Fibroblast of lung (primary cell): ENCODE data around the gene TMEM132D. TPM values are rescaled to one million over a fixed set of nuclear protein-coding genes. Genes with fewer than 3 reads are reported as not detected.

Experiments used
- DNase-seq, 2 donors: peaks; one replicate each; pipeline versions ENCODE4 v3.0.0 to v3.0.0-alpha.2; 2010; ENCODE audit warnings: low read depth in 2 of 2
- H2AFZ ChIP-seq: 2 replicates; pipeline ENCODE4 v1.5.1; 2012; ENCODE audit warnings: low read length, control low read depth, inconsistent platforms
- H3K27ac ChIP-seq: 2 replicates; pipeline ENCODE4 v1.5.1; 2011; ENCODE audit warnings: low read length, control low read depth; ENCODE audit not compliant: insufficient read depth
- H3K27me3 ChIP-seq: 2 replicates; pipeline ENCODE4 v1.5.1; 2011; ENCODE audit warnings: mild to moderate bottlenecking, low read length; ENCODE audit not compliant: control insufficient read depth, insufficient read depth
- H3K36me3 ChIP-seq: 2 replicates; pipeline ENCODE4 v1.5.1; 2011; ENCODE audit warnings: low read length; ENCODE audit not compliant: control insufficient read depth, insufficient read depth
- H3K4me1 ChIP-seq: 2 replicates; pipeline ENCODE4 v1.5.1; 2011; ENCODE audit warnings: low read length; ENCODE audit not compliant: control insufficient read depth, insufficient read depth; ENCODE audit errors: extremely low read depth
- H3K4me2 ChIP-seq: 2 replicates; pipeline ENCODE4 v1.5.1; 2011; ENCODE audit warnings: low read length, control low read depth; ENCODE audit not compliant: insufficient read depth; ENCODE audit errors: extremely low read depth
- H3K4me3 ChIP-seq, 4 experiments: fragments of 200-600 bp in 1 of 4; sonication (generic) in 1 of 4; replicated peaks in 1 of 4; 2 replicates each; pipeline ENCODE4 v1.5.1; 2011 to 2016; ENCODE audit warnings: low read length in 4 of 4, low read depth in 3 of 4, mild to moderate bottlenecking in 3 of 4, control low read depth in 2 of 4, inconsistent platforms in 1 of 4, mixed read lengths in 1 of 4; ENCODE audit not compliant: insufficient read depth in 1 of 4; ENCODE audit errors: control extremely low read depth in 1 of 4
- H3K79me2 ChIP-seq: 2 replicates; pipeline ENCODE4 v1.5.1; 2012; ENCODE audit warnings: mild to moderate bottlenecking, low read length, inconsistent platforms; ENCODE audit not compliant: control insufficient read depth, insufficient read depth
- H3K9ac ChIP-seq: 2 replicates; pipeline ENCODE4 v1.5.1; 2011; ENCODE audit warnings: mild to moderate bottlenecking, low read length, control low read depth; ENCODE audit not compliant: insufficient read depth
- H3K9me3 ChIP-seq: 2 replicates; pipeline ENCODE4 v1.5.1; 2012; ENCODE audit warnings: low read depth, low read length; ENCODE audit not compliant: control insufficient read depth, insufficient read depth
- H4K20me1 ChIP-seq: 2 replicates; pipeline ENCODE4 v1.5.1; 2011; ENCODE audit warnings: low read length; ENCODE audit not compliant: control insufficient read depth, insufficient read depth; ENCODE audit errors: extremely low read depth
- CTCF ChIP-seq, 2 donors: IDR thresholded peaks in 1 of 2; conservative IDR thresholded peaks in 1 of 2; 1 replicate in 1 of 2; 2 replicates in 1 of 2; pipeline ENCODE4 v1.5.1; 2011 to 2012; ENCODE audit warnings: low read length in 2 of 2, control low read depth in 1 of 2, inconsistent platforms in 1 of 2, low read depth in 1 of 2, mild to moderate bottlenecking in 1 of 2
- EZH2 ChIP-seq: IDR thresholded peaks from 2 replicates; pipeline ENCODE4 v1.5.1; 2012; ENCODE audit warnings: low read length, control low read depth, mild to moderate bottlenecking; ENCODE audit errors: missing control alignments
- polyA plus RNA-seq, 2 donors: library from polyadenylated mRNA; depleted of rRNA in 1 of 2; stranded (reverse) in 1 of 2; unstranded in 1 of 2; fragments of >200 nt; gene quantifications; 2 replicates each; pipeline ENCODE4 v1.2.1, GENCODE V29; 2011 to 2012; ENCODE audit warnings: missing spikeins in 1 of 2
- total RNA-seq: library from RNA; depleted of rRNA; stranded (reverse); fragments of >200 nt; gene quantifications from 2 replicates; pipeline ENCODE4 v1.2.1, GENCODE V29; 2014

TMEM132D gene
- total and polyA plus RNA-seq, 2 donors (not counting 1 experiment from before 2014, with no cell fraction given), result not detected

GRCh38 chr12:129230995-129231394, 672.8 kb downstream of the TMEM132D start:
- TF ChIP-seq EZH2 (no peak), CTCF (conservative IDR thresholded peaks at IDR 0.05 in 1 of 2, IDR thresholded peaks at IDR 0.05 in 1 of 2; ENCODE audit: low read depth in 1 of 2, low read length in 2 of 2) (no peak)

GRCh38 chr12:129226851-129227250, 677.0 kb downstream of the TMEM132D start:
- Histone ChIP-seq H3K9ac (no peak overlapping the region), H4K20me1 (no peaks in the 10 kb centered on the region), H2AFZ (no peak overlapping the region), H3K27me3 (no peaks in the 10 kb centered on the region), H3K36me3 (no peaks in the 10 kb centered on the region), H3K4me1 (no peaks in the 10 kb centered on the region), H3K4me3 (no peak overlapping the region), H3K27ac (no peak overlapping the region), H3K79me2 (no peaks in the 10 kb centered on the region), H3K9me3 (no peaks in the 10 kb centered on the region), H3K4me2 (no peak overlapping the region)
- no peak for DNase-seq
- no peak for TF ChIP-seq CTCF (conservative IDR thresholded peaks at IDR 0.05 in 1 of 2, IDR thresholded peaks at IDR 0.05 in 1 of 2; ENCODE audit: low read depth in 1 of 2, low read length in 2 of 2)
- TF ChIP-seq EZH2, result no peak

More at GRCh38 chr12:129230995-129231394, 672.8 kb downstream of the TMEM132D start:
- DNase-seq, result no peak
- no peaks in the 10 kb centered on the region for H3K27me3 ChIP-seq
- no peak overlapping the region for H3K4me3 ChIP-seq
- H3K4me2 ChIP-seq, result no peak overlapping the region
- no peaks in the 10 kb centered on the region for H4K20me1 ChIP-seq
- no peaks in the 10 kb centered on the region for H3K4me1 ChIP-seq
- H3K9me3 ChIP-seq, result no peaks in the 10 kb centered on the region
- H3K36me3 ChIP-seq, result no peaks in the 10 kb centered on the region
- H2AFZ ChIP-seq, result no peak overlapping the region
- H3K27ac ChIP-seq, result no peak overlapping the region
- no peaks in the 10 kb centered on the region for H3K79me2 ChIP-seq
- H3K9ac ChIP-seq, result no peak overlapping the region

- H3K27ac ChIP-seq, result no peak overlapping the region
- no peaks in the 10 kb centered on the region for H3K9me3 ChIP-seq
- H3K36me3 ChIP-seq, result no peaks in the 10 kb centered on the region
- H3K4me2 ChIP-seq, result no peak overlapping the region
- TF ChIP-seq EZH2 (no peak), CTCF (conservative IDR thresholded peaks at IDR 0.05 in 1 of 2, IDR thresholded peaks at IDR 0.05 in 1 of 2; ENCODE audit: low read depth in 1 of 2, low read length in 2 of 2) (no peak)
- no peak overlapping the region for H3K4me3 ChIP-seq
- H2AFZ ChIP-seq, result no peak overlapping the region
- no peak for DNase-seq
- no peak overlapping the region for H3K9ac ChIP-seq
- H3K4me1 ChIP-seq, result no peaks in the 10 kb centered on the region
- H3K27me3 ChIP-seq, result no peaks in the 10 kb centered on the region
- no peaks in the 10 kb centered on the region for H4K20me1 ChIP-seq
- no peaks in the 10 kb centered on the region for H3K79me2 ChIP-seq
Observed at GRCh38 chr12:129226005-129226404, 677.8 kb downstream of the TMEM132D start.
